Heart right ventricle (tissue), 16 donors: Measurements from ENCODE around the gene CTBP2. TPM values are rescaled to one million over a fixed set of nuclear protein-coding genes. Genes with fewer than 3 reads are reported as not detected.

Experiments used
- ATAC-seq, 8 donors: fragments of 200-7000 bp; cut with Tn5 transposase; one replicate each; pipeline ENCODE4 v1.9.1; 2020; ENCODE audit warnings: mild to moderate bottlenecking in 8 of 8, moderate library complexity in 8 of 8, moderate number of reproducible peaks in 1 of 8
- DNase-seq, 2 donors: peaks; one replicate each; pipeline ENCODE4 v3.0.0-alpha.2; 2020
- H3K27ac ChIP-seq, 10 donors: fragments of 200-600 bp; sonication (generic) in 2 of 10; one replicate each; pipeline versions ENCODE4 v1.5.0 to v1.8.0; 2020 to 2022; ENCODE audit warnings: mild to moderate bottlenecking in 3 of 10
- H3K27me3 ChIP-seq, 7 donors: fragments of 200-600 bp; one replicate each; pipeline ENCODE4 v1.8.0; 2021 to 2022; ENCODE audit warnings: mild to moderate bottlenecking in 2 of 7
- H3K36me3 ChIP-seq, 9 donors: fragments of 200-600 bp; sonication (generic) in 1 of 9; one replicate each; pipeline versions ENCODE4 v1.5.0 to v1.8.0; 2020 to 2022; ENCODE audit warnings: mild to moderate bottlenecking in 2 of 9
- H3K4me1 ChIP-seq, 9 donors: fragments of 200-600 bp; sonication (generic) in 1 of 9; one replicate each; pipeline versions ENCODE4 v1.5.0 to v1.8.0; 2020 to 2022; ENCODE audit warnings: mild to moderate bottlenecking in 4 of 9
- H3K4me3 ChIP-seq, 10 donors: fragments of 200-600 bp; sonication (generic) in 2 of 10; one replicate each; pipeline versions ENCODE4 v1.5.0 to v1.8.0; 2020 to 2022; ENCODE audit warnings: mild to moderate bottlenecking in 7 of 10, moderate library complexity in 2 of 10
- H3K9me3 ChIP-seq, 11 donors: fragments of 200-600 bp in 10 of 11; sonication (generic) in 2 of 11; one replicate each; pipeline versions ENCODE4 v1.5.0 to v1.8.0; 2013 to 2022; ENCODE audit warnings: mild to moderate bottlenecking in 2 of 11, control low read depth in 1 of 11, moderate library complexity in 1 of 11
- CTCF ChIP-seq, 9 donors: fragments of 200-600 bp; sonication (generic) in 2 of 9; IDR thresholded peaks; one replicate each; pipeline versions ENCODE4 v1.5.0 to v1.8.0; 2021 to 2022; ENCODE audit warnings: antibody characterized with exemption in 9 of 9, mild to moderate bottlenecking in 5 of 9, moderate library complexity in 1 of 9
- WGBS, 2 donors: extraction: QIAGEN DNeasy Blood & Tissue Kit; methylation state at CpG; one replicate each; pipeline ENCODE4 v1.1.7; 2013; ENCODE audit warnings: inconsistent platforms in 1 of 2; 5-methylcytosine and 5-hydroxymethylcytosine counted together
- intact Hi-C, 10 donors: fragments of 100-400 bp; cut with DNase I; formaldehyde crosslinking; loops; one replicate each; pipeline versions ENCODE4 v1.11.1 to v1.14.2; 2022
- polyA plus RNA-seq, 2 donors: library from polyadenylated mRNA; stranded (reverse); fragments of 200-250 nt; gene quantifications; one replicate each; pipeline ENCODE4 v1.2.3, GENCODE V29; 2013
- total RNA-seq, 10 donors: library from RNA; stranded (reverse); fragmentation: NEBNext Ultra II Directional in 3 of 10; extraction: Animal tissue kit (Norgen Biotek cat#: 25700) in 3 of 10; gene quantifications; one replicate each; pipeline versions ENCODE4 v1.2.1 to v1.2.4, GENCODE V29; 2021 to 2023
- donor health status: Arrhythmogenic right ventricular cardiomyopathy.
- donor health status: ischemic (EF 13 %, LVEDD 7.1; RV severe dilation, severe dysfunction).
- donor health status: healthy with polysubstance abuse.
- donor health status: DM: no; HTN: yes; CAD: no.
- donor health status: DM: no; HTN: no; CAD: no.
- donor health status: ischemic (EF 25% LVEDD 6.9; RV normal size, moderate dysfunction).
- donor health status: ischemic (EF 25% LVEDD 5.7; RV mildly dilated, moderate dysfunction).
- donor health status: healthy.
- donor health status: DM: yes; HTN: yes; CAD: no.
- donor health status: Ischemic cardiomyopathy.
- donor health status: ischemic (EF 35%, LVEDD 5.7; RV mildly dilated, moderate dysfunction).
- donor health status: nonischemic (EF 11% LVEDD 7.7; RV severe dilation, severe dysfunction).
- donor health status: DM: yes; HTN: yes; CAD: no.
- donor health status: PGD.
- donor health status: ischemic (EF 29% LVEDD 5.4; RV normal size, mild dysfunction).
- donor health status: nonischemic (EF 23%, LVEDD 6.1; RV moderate dilation, normal function).

CTBP2 gene
- total and polyA plus RNA-seq, 12 donors, result 14.7 to 36.2 (median 26.0) TPM

GRCh38 chr10:125085258-125086054 is 74.9 kb downstream of the CTBP2 start:
- Histone ChIP-seq H3K36me3 (peaks cover 0 to 31% (median 0%) of the 10 kb centered on the region in 9 donors), H3K4me3 (peak overlapping the region in 5 of 10 donors; percentile 9 to 27 (median 15)), H3K4me1 (peaks cover 18 to 77% (median 49%) of the 10 kb centered on the region in 9 donors), H3K27me3 (no peaks in the 10 kb centered on the region), H3K27ac (peak overlapping the region in 9 of 10 donors; percentile 61 to 89 (median 80)), H3K9me3 (no peaks in the 10 kb centered on the region)
- TF ChIP-seq CTCF (IDR thresholded peaks at IDR 0.05), result no peak
- ATAC-seq (no peak), DNase-seq (peak in 1 of 2 donors; percentile 43)
- 46 to 52% methylated on average over 17 of the region's 17 CpGs for WGBS, 2 donors
- intact Hi-C loops, result loop anchor here in 2 of 10 donors (5.0 kb wide), 2 partner anchors 37 to 67 kb away; no protein-coding TSS in a partner anchor

GRCh38 chr10:125084614-125085257 is 75.6 kb downstream of the CTBP2 start:
- Histone ChIP-seq H3K9me3 (no peaks in the 10 kb centered on the region), H3K27ac (peak overlapping the region; percentile 54 to 89 (median 80)), H3K4me1 (peaks cover 16 to 76% (median 50%) of the 10 kb centered on the region in 9 donors), H3K36me3 (peaks cover 0 to 34% (median 0%) of the 10 kb centered on the region in 9 donors), H3K4me3 (peak overlapping the region in 4 of 10 donors; percentile 10 to 27 (median 16)), H3K27me3 (no peaks in the 10 kb centered on the region)
- 44 to 51% methylated on average over 18 of the region's 18 CpGs for WGBS, 2 donors
- intact Hi-C loops, result loop anchor here in 5 of 10 donors (5.0 kb wide), 4 partner anchors 38 to 73 kb away; no protein-coding TSS in a partner anchor
- no peak for TF ChIP-seq CTCF (IDR thresholded peaks at IDR 0.05)
- ATAC-seq (peak; percentile 63 to 91 (median 86)), DNase-seq (peak; percentile 79 to 84)

GRCh38 chr10:125084191-125084613 is 76.2 kb downstream of the CTBP2 start:
- no peaks in the 10 kb centered on the region for H3K27me3 ChIP-seq
- no peaks in the 10 kb centered on the region for H3K9me3 ChIP-seq
- peak overlapping the region; percentile 54 to 89 (median 80) for H3K27ac ChIP-seq
- peak in 2 of 9 donors; percentile 15 to 22 for TF ChIP-seq CTCF (IDR thresholded peaks at IDR 0.05)
- WGBS, 2 donors, result 51 to 59% methylated on average over 11 of the region's 11 CpGs
- peak overlapping the region in 1 of 10 donors; percentile 17 for H3K4me3 ChIP-seq
- intact Hi-C loops, result loop anchor here in 3 of 10 donors (5.0 kb wide), 3 partner anchors 38 to 73 kb away; no protein-coding TSS in a partner anchor
- peaks cover 0 to 34% (median 0%) of the 10 kb centered on the region in 9 donors for H3K36me3 ChIP-seq
- peak; percentile 44 to 83 (median 73) for ATAC-seq
- H3K4me1 ChIP-seq, result peaks cover 17 to 76% (median 50%) of the 10 kb centered on the region in 9 donors
- DNase-seq, result peak; percentile 31 to 50

GRCh38 chr10:125083576-125083920 is 76.8 kb downstream of the CTBP2 start:
- intact Hi-C loops, result loop anchor here in 3 of 10 donors (5.0 kb wide), 3 partner anchors 39 to 74 kb away; no protein-coding TSS in a partner anchor
- no peak for TF ChIP-seq CTCF (IDR thresholded peaks at IDR 0.05)
- H3K4me1 ChIP-seq, result peaks cover 17 to 78% (median 50%) of the 10 kb centered on the region in 9 donors
- no peak overlapping the region for H3K4me3 ChIP-seq
- ATAC-seq, result no peak
- peak overlapping the region in 9 of 10 donors; percentile 61 to 89 (median 80) for H3K27ac ChIP-seq
- H3K9me3 ChIP-seq, result no peaks in the 10 kb centered on the region
- peak in 1 of 2 donors; percentile 36 for DNase-seq
- 73 to 86% methylated on average over 10 of the region's 10 CpGs for WGBS, 2 donors
- H3K27me3 ChIP-seq, result no peaks in the 10 kb centered on the region
- peaks cover 0 to 34% (median 0%) of the 10 kb centered on the region in 9 donors for H3K36me3 ChIP-seq
